Lung (tissue), 12 donors: ENCODE results near the gene C1QTNF5. TPM values are rescaled to one million over a fixed set of nuclear protein-coding genes. Genes with fewer than 3 reads are reported as not detected.

ENCODE experiments used
- ATAC-seq: fragments of 200-7000 bp; cut with Tn5 transposase; one replicate; pipeline ENCODE4 v1.9.1; 2020; ENCODE audit warnings: moderate number of reproducible peaks; ENCODE audit not compliant: insufficient read depth, low FRiP score
- DNase-seq, 3 donors: peaks; one replicate each; pipeline ENCODE4 v3.0.0-alpha.2; 2013 to 2017
- H3K27ac ChIP-seq, 2 donors: one replicate each; pipeline ENCODE4 v1.5.1; 2013; ENCODE audit warnings: mild to moderate bottlenecking in 2 of 2, moderate library complexity in 2 of 2, control low read depth in 1 of 2, inconsistent platforms in 1 of 2, low read depth in 1 of 2, low read length in 1 of 2
- H3K27me3 ChIP-seq, 3 donors: one replicate each; pipeline ENCODE4 v1.5.1; 2013; ENCODE audit warnings: low read length in 2 of 3; ENCODE audit not compliant: control insufficient read depth in 3 of 3, insufficient read depth in 3 of 3
- H3K36me3 ChIP-seq, 4 donors: one replicate each; pipeline ENCODE4 v1.5.1; 2013; ENCODE audit warnings: low read length in 4 of 4, mild to moderate bottlenecking in 1 of 4, moderate library complexity in 1 of 4; ENCODE audit not compliant: control insufficient read depth in 4 of 4, insufficient read depth in 4 of 4
- H3K4me1 ChIP-seq, 5 donors: one replicate each; pipeline ENCODE4 v1.5.1; 2013; ENCODE audit warnings: low read length in 5 of 5, mild to moderate bottlenecking in 2 of 5, moderate library complexity in 1 of 5; ENCODE audit not compliant: control insufficient read depth in 5 of 5, insufficient read depth in 5 of 5
- H3K4me3 ChIP-seq: one replicate; pipeline ENCODE4 v1.5.1; 2013; ENCODE audit warnings: mild to moderate bottlenecking, control low read depth, moderate library complexity
- H3K9ac ChIP-seq, 2 donors: one replicate each; pipeline ENCODE4 v1.5.1; 2013; ENCODE audit warnings: low read length in 2 of 2, control low read depth in 1 of 2; ENCODE audit not compliant: insufficient read depth in 1 of 2
- H3K9me3 ChIP-seq, 4 donors: one replicate each; pipeline ENCODE4 v1.5.1; 2013; ENCODE audit warnings: low read length in 3 of 4, mild to moderate bottlenecking in 1 of 4, moderate library complexity in 1 of 4; ENCODE audit not compliant: control insufficient read depth in 4 of 4, insufficient read depth in 3 of 4
- CTCF ChIP-seq: IDR thresholded peaks from 2 replicates; pipeline ENCODE4 v1.5.1; 2012; ENCODE audit warnings: mild to moderate bottlenecking; ENCODE audit errors: control extremely low read depth, extremely low read depth
- WGBS, 2 donors: extraction: QIAGEN DNeasy Blood & Tissue Kit; methylation state at CpG; one replicate each; pipeline ENCODE4 v1.1.7; 2013; 5-methylcytosine and 5-hydroxymethylcytosine counted together
- polyA plus RNA-seq, 2 donors: library from polyadenylated mRNA; stranded (reverse); fragments of 200-250 nt; gene quantifications; one replicate each; pipeline ENCODE4 v1.2.1, GENCODE V29; 2013
- total RNA-seq, 2 donors: library from RNA; depleted of rRNA in 1 of 2; stranded (reverse); fragments of >200 nt in 1 of 2; gene quantifications; one replicate each; pipeline ENCODE4 v1.2.1, GENCODE V29; 2014 to 2021
- donor health status: control.
- donor health status: control.
- donor health status: Bipolar disorder and iron deficiency.
- donor health status: healthy.
- donor health status: DM: yes; HTN: yes; CAD: no.

Gene C1QTNF5
- total and polyA plus RNA-seq, 4 donors = 20.2 to 34.9 (median 28.3) TPM

DNA sequence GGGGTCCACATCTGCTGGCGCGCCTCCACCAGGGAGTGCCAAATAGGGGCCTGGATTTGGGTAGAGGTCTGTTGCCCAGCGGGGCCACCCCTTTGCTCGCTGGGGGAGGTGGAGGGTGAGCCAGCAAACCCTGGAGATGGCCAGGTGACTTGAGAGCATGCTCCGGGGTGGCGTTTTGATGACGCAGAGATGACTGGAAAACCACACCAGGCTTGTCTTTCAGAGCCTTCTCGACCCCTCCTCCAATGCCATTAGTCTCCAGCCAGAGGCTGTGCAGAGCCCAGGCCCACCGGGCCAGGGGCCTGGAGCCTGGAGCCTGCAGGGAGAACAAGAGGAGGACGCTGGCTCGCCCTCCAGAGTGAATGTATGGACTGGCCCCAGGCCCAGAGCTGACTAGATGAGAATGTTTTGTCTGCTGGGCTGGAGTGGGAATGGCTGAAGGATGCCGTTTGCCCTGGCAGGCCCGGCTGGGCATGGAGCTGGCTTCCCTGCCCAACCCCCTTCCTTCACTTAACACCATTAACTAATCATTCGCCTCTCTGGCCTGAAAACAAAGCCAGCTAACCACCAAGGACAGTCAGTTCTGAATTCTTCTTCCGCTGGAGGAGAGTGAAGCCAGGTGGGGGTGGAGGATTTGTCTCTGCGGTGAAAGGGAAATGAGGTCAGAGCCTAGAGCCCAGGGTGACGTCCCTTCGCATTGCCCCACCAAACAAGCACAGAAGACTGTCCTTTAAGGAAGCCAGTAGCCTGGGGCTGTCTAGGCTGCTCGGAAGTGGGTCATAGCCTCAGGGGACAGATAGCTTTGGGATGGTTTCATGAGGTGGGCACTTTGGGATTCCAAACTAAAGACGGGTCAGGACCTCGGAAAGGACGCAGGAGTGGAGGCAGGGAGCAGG is 22.2 kb downstream of the C1QTNF5 start:
- WGBS, 2 donors = 61 to 70% methylated on average over 22 of the region's 22 CpGs
- Histone ChIP-seq H3K4me1 (peaks cover 0 to 73% (median 14%) of the 10 kb centered on the region in 5 donors), H3K9me3 (no peaks in the 10 kb centered on the region), H3K9ac (peak overlapping the region in 1 of 2 donors; percentile 28), H3K4me3 (no peak overlapping the region), H3K36me3 (no peaks in the 10 kb centered on the region), H3K27me3 (no peaks in the 10 kb centered on the region), H3K27ac (peak overlapping the region; percentile 76 to 89)
- TF ChIP-seq CTCF = no peak
- ATAC-seq (no peak), DNase-seq (peak; percentile 74 to 81 (median 78))

DNA sequence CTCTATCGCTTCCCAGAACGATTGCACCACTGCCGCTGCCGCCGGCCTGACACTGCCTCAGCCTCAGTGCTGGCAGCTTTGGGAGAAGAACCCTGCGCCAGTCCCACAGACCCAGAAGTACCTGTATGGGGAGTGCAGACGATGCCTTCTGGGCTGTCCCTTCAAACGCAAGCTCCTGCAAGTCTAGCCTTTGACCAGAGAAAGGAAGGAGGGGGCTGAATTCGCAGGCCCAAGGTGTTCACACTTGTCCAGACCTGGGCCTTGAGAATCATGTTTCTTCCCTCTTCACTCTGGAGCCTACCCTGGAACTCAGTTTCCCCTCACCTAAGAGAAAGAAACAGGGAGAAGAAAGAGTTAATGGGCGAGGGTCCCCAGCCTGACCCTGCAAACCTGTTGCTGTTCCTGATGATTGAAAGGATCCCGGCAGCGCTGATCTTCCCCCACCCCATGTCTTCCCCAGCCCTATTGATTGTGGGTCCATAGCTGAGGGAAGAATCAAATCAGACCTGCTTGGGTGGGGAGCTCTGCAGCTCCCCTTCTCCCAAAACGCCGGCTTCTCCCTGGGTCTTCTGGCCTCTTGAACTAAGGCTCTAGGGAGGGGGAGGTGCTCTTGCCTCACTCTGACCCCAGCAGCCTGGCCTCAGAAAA is 23.0 kb downstream of the C1QTNF5 start:
- Histone ChIP-seq H3K4me1 (peaks cover 0 to 73% (median 14%) of the 10 kb centered on the region in 5 donors), H3K9me3 (no peaks in the 10 kb centered on the region), H3K27ac (peak overlapping the region; percentile 60 to 76), H3K36me3 (no peaks in the 10 kb centered on the region), H3K27me3 (no peaks in the 10 kb centered on the region), H3K9ac (no peak overlapping the region), H3K4me3 (peak overlapping the region; percentile 13)
- ATAC-seq = no peak
- no peak for DNase-seq
- 50 to 69% methylated on average over 14 of the region's 14 CpGs for WGBS, 2 donors
- TF ChIP-seq CTCF = no peak

DNA sequence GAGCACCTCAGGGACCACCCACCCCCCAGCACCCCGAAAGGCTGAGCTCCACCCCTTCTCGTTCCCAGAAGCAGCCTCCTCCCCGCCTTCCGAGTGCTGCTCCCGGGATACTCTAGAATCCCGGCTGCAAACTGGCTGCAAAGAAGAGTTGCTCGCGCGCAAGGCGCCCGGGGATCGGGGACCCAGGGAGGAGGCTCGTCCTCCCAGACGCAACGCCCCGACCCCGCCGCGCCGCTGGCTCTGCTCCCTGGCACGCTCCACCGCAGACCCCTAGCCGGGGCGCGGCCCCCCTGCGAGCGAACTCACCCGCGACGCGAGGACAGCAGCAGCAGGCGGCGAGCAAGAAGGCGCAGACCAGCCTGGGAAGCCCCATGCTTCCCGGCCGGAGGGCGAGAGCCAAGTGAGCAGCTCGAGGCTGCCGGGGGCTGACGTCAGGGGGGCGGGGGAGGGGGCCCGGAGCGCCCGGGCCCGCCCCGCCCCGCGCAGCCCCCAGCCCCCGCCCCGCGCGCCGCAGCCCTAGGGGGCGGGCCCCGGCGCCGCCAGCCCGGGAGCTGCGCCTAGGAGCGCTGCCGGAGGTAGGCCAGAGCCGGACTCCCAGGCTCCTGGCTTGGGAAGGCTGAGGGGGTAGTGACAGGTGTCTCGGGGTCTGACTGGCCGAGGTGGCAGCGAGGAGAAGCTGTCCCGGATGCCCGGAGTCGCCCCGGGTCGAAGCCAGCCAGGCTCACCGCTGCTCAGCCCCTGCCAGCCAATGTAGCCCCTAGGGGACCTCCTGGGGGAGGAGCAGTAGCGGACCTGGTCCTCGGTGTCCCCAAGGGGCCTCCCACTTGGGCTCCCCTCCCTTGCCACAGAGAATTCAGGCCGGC is 23.7 kb downstream of the C1QTNF5 start, which contains the start of gene MCAM:
Gene MCAM (minus strand): TSS at position 402 of the 863 bp plus-strand sequence. CDS start 29 bp downstream, at position 373.
- no peaks in the 10 kb centered on the region for H3K9me3 ChIP-seq
- H3K27me3 ChIP-seq = no peaks in the 10 kb centered on the region
- peak within 1 kb of the TSS; percentile 77 to 80 for H3K27ac ChIP-seq
- peaks cover 0 to 5% (median 0%) of the 10 kb centered on the region in 4 donors for H3K36me3 ChIP-seq
- H3K9ac ChIP-seq = no peak within 1 kb of the TSS
- no peak for TF ChIP-seq CTCF
- peak within 1 kb of the TSS; percentile 69 for H3K4me3 ChIP-seq
- H3K4me1 ChIP-seq = peaks cover 0 to 66% (median 18%) of the 10 kb centered on the region in 5 donors
- DNase-seq (peak; percentile 75 to 81 (median 76)), ATAC-seq (no peak)
- 0 to 2% methylated on average over 56 to 74 of the region's 74 CpGs for WGBS, 2 donors
